ENCODE results near the gene ADAMTSL2.

GRCh38 chr9:133524146-133524545 lies 10.4 kb upstream of the ADAMTSL2 start:
- no peak for TF ChIP-seq POLR2AphosphoS5 (IDR thresholded peaks at IDR 0.05)
- no peak for TF ChIP-seq CTCF (IDR thresholded peaks at IDR 0.05)
- no peak for TF ChIP-seq EP300 (IDR thresholded peaks at IDR 0.05)
